Tibial nerve (tissue), 4 donors: ENCODE measurements around the gene BBS4. TPM values are rescaled to one million over a fixed set of nuclear protein-coding genes. Genes with fewer than 3 reads are reported as not detected.

Experiments
- DNase-seq, 2 donors: peaks; one replicate each; pipeline ENCODE4 v3.0.0-alpha.2; 2019; ENCODE audit warnings: low spot score in 2 of 2
- H3K27ac ChIP-seq, 4 donors: fragments of 200-600 bp; sonication (generic) in 3 of 4; one replicate each; pipeline ENCODE4 v1.5.1; 2017 to 2019; ENCODE audit warnings: mild to moderate bottlenecking in 1 of 4
- H3K27me3 ChIP-seq, 2 donors: fragments of 200-600 bp; sonication (generic) in 1 of 2; one replicate each; pipeline versions ENCODE4 v1.5.1 to v1.6.0; 2017 to 2019
- H3K36me3 ChIP-seq, 3 donors: fragments of 200-600 bp; sonication (generic); one replicate each; pipeline ENCODE4 v1.5.1; 2018 to 2019
- H3K4me1 ChIP-seq, 4 donors: fragments of 200-600 bp; sonication (generic) in 3 of 4; one replicate each; pipeline ENCODE4 v1.5.1; 2017 to 2019
- H3K4me3 ChIP-seq, 4 donors: fragments of 200-600 bp; sonication (generic) in 3 of 4; one replicate each; pipeline ENCODE4 v1.5.1; 2017 to 2019; ENCODE audit warnings: mild to moderate bottlenecking in 1 of 4, moderate library complexity in 1 of 4
- H3K9me3 ChIP-seq, 4 donors: fragments of 200-600 bp; sonication (generic) in 3 of 4; one replicate each; pipeline ENCODE4 v1.5.1; 2017 to 2019
- CTCF ChIP-seq, 5 experiments: fragments of 200-600 bp in 3 of 5; fragments of 450-650 bp in 2 of 5; sonication (generic) in 3 of 5; IDR thresholded peaks; one replicate each; pipeline ENCODE4 v1.5.1; 2016 to 2019; ENCODE audit warnings: antibody characterized with exemption in 5 of 5, mild to moderate bottlenecking in 3 of 5, moderate library complexity in 2 of 5
- EP300 ChIP-seq, 2 donors: sonication (generic); formaldehyde crosslinking; IDR thresholded peaks; one replicate each; pipeline ENCODE4 v1.6.1; 2017; ENCODE audit warnings: antibody characterized with exemption in 2 of 2, mild to moderate bottlenecking in 1 of 2
- POLR2A ChIP-seq, 2 donors: fragments of 450-650 bp; IDR thresholded peaks; one replicate each; pipeline ENCODE4 v1.6.1; 2017; ENCODE audit warnings: antibody characterized with exemption in 2 of 2, mild to moderate bottlenecking in 2 of 2, moderate library complexity in 2 of 2
- WGBS, 2 donors: methylation state at CpG; one replicate each; pipeline ENCODE4 v1.1.5; 2018; 5-methylcytosine and 5-hydroxymethylcytosine counted together
- small RNA-seq: library from RNA; depleted of rRNA; stranded (forward); fragments of <200 nt; gene quantifications from one replicate; pipeline ENCODE3, GENCODE V24; 2016
- total RNA-seq, 4 donors: library from RNA; depleted of rRNA; stranded (reverse); fragments of >200 nt; gene quantifications; one replicate each; pipeline ENCODE4 v1.1.0, GENCODE V29; 2016

Gene BBS4
- total RNA-seq, 4 donors from 2014 or later, result 28.4 to 63.3 (median 38.7) TPM

GRCh38 chr15:72785841-72786240 is 99.8 kb downstream of the BBS4 start:
- WGBS, 2 donors, result 62 to 74% methylated on average over 2 of the region's 2 CpGs
- H3K27me3 ChIP-seq, result no peaks in the 10 kb centered on the region
- no peak for DNase-seq
- peaks cover 0 to 52% (median 33%) of the 10 kb centered on the region in 4 donors for H3K4me1 ChIP-seq
- H3K9me3 ChIP-seq, result no peaks in the 10 kb centered on the region
- H3K4me3 ChIP-seq, result no peak overlapping the region
- TF ChIP-seq POLR2A (IDR thresholded peaks at IDR 0.05) (no peak), CTCF (IDR thresholded peaks at IDR 0.05) (no peak), EP300 (IDR thresholded peaks at IDR 0.05) (no peak)
- no peaks in the 10 kb centered on the region for H3K36me3 ChIP-seq
- peak overlapping the region; percentile 92 to 99 (median 96) for H3K27ac ChIP-seq

GRCh38 chr15:72786242-72786641 is 100.2 kb downstream of the BBS4 start:
- Histone ChIP-seq H3K4me3 (no peak overlapping the region), H3K9me3 (no peaks in the 10 kb centered on the region), H3K27me3 (no peaks in the 10 kb centered on the region), H3K36me3 (no peaks in the 10 kb centered on the region), H3K27ac (peak overlapping the region in 3 of 4 donors; percentile 94 to 99 (median 97)), H3K4me1 (peaks cover 0 to 48% (median 32%) of the 10 kb centered on the region in 4 donors)
- no peak for DNase-seq
- WGBS, 2 donors, result 56% methylated on average over 4 of the region's 4 CpGs
- TF ChIP-seq EP300 (IDR thresholded peaks at IDR 0.05) (no peak), CTCF (IDR thresholded peaks at IDR 0.05) (no peak), POLR2A (IDR thresholded peaks at IDR 0.05) (no peak)

GRCh38 chr15:72786676-72787345 is 100.8 kb downstream of the BBS4 start:
- H3K27ac ChIP-seq, result peak overlapping the region in 2 of 4 donors; percentile 97 to 99
- 60 to 61% methylated on average over 8 of the region's 8 CpGs for WGBS, 2 donors

GRCh38 chr15:72787526-72787925 is 101.5 kb downstream of the BBS4 start:
- H3K4me3 ChIP-seq, result no peak overlapping the region
- H3K27me3 ChIP-seq, result no peaks in the 10 kb centered on the region
- no peak for DNase-seq
- H3K36me3 ChIP-seq, result no peaks in the 10 kb centered on the region
- WGBS, 2 donors, result 68 to 79% methylated on average over 1 of the region's 1 CpG
- TF ChIP-seq CTCF (IDR thresholded peaks at IDR 0.05), result no peak
- no peak for TF ChIP-seq POLR2A (IDR thresholded peaks at IDR 0.05)
- no peak for TF ChIP-seq EP300 (IDR thresholded peaks at IDR 0.05)
- H3K27ac ChIP-seq, result peak overlapping the region in 1 of 4 donors; percentile 97
- peaks cover 0 to 35% (median 23%) of the 10 kb centered on the region in 4 donors for H3K4me1 ChIP-seq
- no peaks in the 10 kb centered on the region for H3K9me3 ChIP-seq

More at GRCh38 chr15:72786676-72787345, 100.8 kb downstream of the BBS4 start:
- Histone ChIP-seq H3K36me3 (no peaks in the 10 kb centered on the region), H3K4me1 (peaks cover 0 to 42% (median 30%) of the 10 kb centered on the region in 4 donors), H3K9me3 (no peaks in the 10 kb centered on the region), H3K4me3 (no peak overlapping the region), H3K27me3 (no peaks in the 10 kb centered on the region)
- DNase-seq, result no peak
- no peak for TF ChIP-seq EP300 (IDR thresholded peaks at IDR 0.05)
- no peak for TF ChIP-seq CTCF (IDR thresholded peaks at IDR 0.05)
- no peak for TF ChIP-seq POLR2A (IDR thresholded peaks at IDR 0.05)

Small RNA genes lying within 50 kb of the gene (small RNA-seq; reads per million reads assigned to genes)
- not detected for gene RN7SL853P

Other genes starting within 250 kb of the BBS4 start
- 10 to 100 TPM; 30.6 to 58.6 (median 45.1) TPM for gene ARIH1, start 211.9 kb upstream of the BBS4 start, total RNA-seq
- under 1 TPM in 1 of 4 donors, not detected in 3; 0.42 TPM for gene GOLGA6B, start 31.5 kb upstream of the BBS4 start, total RNA-seq
- gene HIGD2B, start within 50 bp of the BBS4 start, total RNA-seq, result not detected
- gene ADPGK, start 97.6 kb downstream of the BBS4 start, total RNA-seq, result 10 to 100 TPM; 49.6 to 82.2 (median 62.2) TPM